ENCODE measurements around the gene AKAP6.
"Not testable (repeated sequence)": the region's sequence is repeated elsewhere in the genome, so short reads cannot be mapped to it uniquely, and the experiment has no call there.

AKAP6 gene

GRCh38 chr14:32373174-32373573, 44.1 kb downstream of the AKAP6 start:
- DNase-seq: not testable (repeated sequence)

- DNase-seq: no peak
Observed at GRCh38 chr14:32374155-32374554, 45.1 kb downstream of the AKAP6 start.

- no peak for DNase-seq
Observed at GRCh38 chr14:32375663-32376062, 46.6 kb downstream of the AKAP6 start.

GRCh38 chr14:32377046-32377646, 48.0 kb downstream of the AKAP6 start:
- DNase-seq: no peak

GRCh38 chr14:32378284-32378683, 49.2 kb downstream of the AKAP6 start:
- DNase-seq: no peak

- DNase-seq: no peak
Observed at GRCh38 chr14:32379447-32379846, 50.3 kb downstream of the AKAP6 start.

- no peak for DNase-seq
Observed at GRCh38 chr14:32381869-32382268, 52.8 kb downstream of the AKAP6 start.

- peak; percentile 31 to 39 for DNase-seq
Observed at GRCh38 chr14:32382704-32383103, 53.6 kb downstream of the AKAP6 start.

GRCh38 chr14:32383364-32384009, 54.4 kb downstream of the AKAP6 start:
- no peak for DNase-seq

GRCh38 chr14:32384464-32384863, 55.4 kb downstream of the AKAP6 start:
- DNase-seq: no peak

- DNase-seq: not testable (repeated sequence)
Observed at GRCh38 chr14:32387295-32387694, 58.2 kb downstream of the AKAP6 start.

- DNase-seq: no peak
Observed at GRCh38 chr14:32393119-32393518, 64.0 kb downstream of the AKAP6 start.

- no peak for DNase-seq
Observed at GRCh38 chr14:32394038-32394437, 64.9 kb downstream of the AKAP6 start.

- DNase-seq: no peak
Observed at GRCh38 chr14:32396885-32397284, 67.8 kb downstream of the AKAP6 start.

- DNase-seq: no peak
Observed at GRCh38 chr14:32397861-32398640, 69.0 kb downstream of the AKAP6 start.

- DNase-seq: no peak
Observed at GRCh38 chr14:32399920-32400319, 70.8 kb downstream of the AKAP6 start.

- DNase-seq: no peak
Observed at GRCh38 chr14:32400480-32400879, 71.4 kb downstream of the AKAP6 start.

GRCh38 chr14:32403021-32403420, 73.9 kb downstream of the AKAP6 start:
- DNase-seq: no peak

- DNase-seq: no peak
Observed at GRCh38 chr14:32403688-32404087, 74.6 kb downstream of the AKAP6 start.

- no peak for DNase-seq
Observed at GRCh38 chr14:32404784-32405573, 75.9 kb downstream of the AKAP6 start.

GRCh38 chr14:32405856-32406255, 76.8 kb downstream of the AKAP6 start:
- no peak for DNase-seq

GRCh38 chr14:32407130-32407529, 78.0 kb downstream of the AKAP6 start:
- no peak for DNase-seq

- no peak for DNase-seq
Observed at GRCh38 chr14:32408018-32408417, 78.9 kb downstream of the AKAP6 start.
